HS-5 (cell line): ENCODE results near the gene STPG3.

Experiments used
- DNase-seq: peaks from one replicate; pipeline ENCODE4 v3.0.0-alpha.2; 2012; ENCODE audit warnings: low read depth

Gene STPG3

GRCh38 chr9:137302449-137303150 lies 51.5 kb downstream of the STPG3 start:
- DNase-seq, result no peak
